Stimulated activated CD4-positive, alpha-beta T cell treated with anti-CD3 and anti-CD28 coated beads, Interleukin-1b, Interleukin-23, amount 100 ng/mL, for 24 hours (primary cell): ENCODE data around the gene KIFC1.
A peak's percentile ranks its signal among the peaks of the same experiment; 100 is the strongest.

Experiments
- DNase-seq, 4 experiments: peaks; one replicate each; pipeline ENCODE4 v3.0.0-alpha.2; 2020; ENCODE audit warnings: low read depth in 4 of 4, low spot score in 1 of 4

KIFC1 gene

DNA sequence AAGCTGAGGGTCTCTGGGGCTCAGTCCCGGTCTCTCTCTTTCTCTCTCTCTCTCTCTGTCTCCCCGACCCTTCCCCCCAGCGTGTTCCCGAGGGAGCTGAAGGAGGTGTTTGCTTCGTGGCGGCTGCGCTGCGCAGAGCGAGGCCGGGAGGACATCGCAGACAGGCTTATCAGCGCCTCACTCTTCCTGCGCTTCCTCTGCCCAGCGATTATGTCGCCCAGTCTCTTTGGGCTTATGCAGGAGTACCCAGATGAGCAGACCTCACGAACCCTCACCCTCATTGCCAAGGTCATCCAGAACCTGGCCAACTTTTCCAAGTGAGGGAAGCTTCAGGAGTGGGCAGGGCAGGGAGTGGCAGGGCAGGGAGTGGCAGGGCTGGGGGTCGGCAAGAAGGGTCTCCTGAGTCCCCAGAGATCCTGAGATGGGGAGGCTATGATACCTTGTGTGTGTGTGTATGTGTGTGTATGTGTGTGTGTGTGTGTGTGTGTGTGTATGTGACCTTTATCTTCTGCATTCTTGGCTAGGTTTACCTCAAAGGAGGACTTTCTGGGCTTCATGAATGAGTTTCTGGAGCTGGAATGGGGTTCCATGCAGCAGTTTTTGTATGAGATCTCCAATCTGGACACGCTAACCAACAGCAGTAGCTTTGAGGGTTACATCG lies 49.2 kb downstream of the KIFC1 start:
- DNase-seq: no peak

DNA sequence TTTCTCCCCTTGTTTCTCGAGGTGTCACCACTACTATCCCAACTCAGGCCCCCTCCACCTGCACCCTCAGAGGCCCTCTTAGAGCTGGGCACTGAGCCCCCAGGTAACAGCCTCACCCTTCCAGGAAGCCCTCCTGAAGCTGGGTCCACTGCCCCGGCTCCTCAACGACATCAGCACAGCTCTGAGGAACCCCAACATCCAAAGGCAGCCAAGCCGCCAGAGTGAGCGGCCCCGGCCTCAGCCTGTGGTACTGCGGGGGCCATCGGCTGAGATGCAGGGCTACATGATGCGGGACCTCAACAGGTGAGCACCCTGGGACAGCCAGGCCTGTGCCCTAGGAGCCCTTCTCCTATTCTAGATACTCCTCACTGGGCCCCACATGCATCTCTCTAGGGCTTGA lies 49.8 kb downstream of the KIFC1 start:
- no peak for DNase-seq

DNA sequence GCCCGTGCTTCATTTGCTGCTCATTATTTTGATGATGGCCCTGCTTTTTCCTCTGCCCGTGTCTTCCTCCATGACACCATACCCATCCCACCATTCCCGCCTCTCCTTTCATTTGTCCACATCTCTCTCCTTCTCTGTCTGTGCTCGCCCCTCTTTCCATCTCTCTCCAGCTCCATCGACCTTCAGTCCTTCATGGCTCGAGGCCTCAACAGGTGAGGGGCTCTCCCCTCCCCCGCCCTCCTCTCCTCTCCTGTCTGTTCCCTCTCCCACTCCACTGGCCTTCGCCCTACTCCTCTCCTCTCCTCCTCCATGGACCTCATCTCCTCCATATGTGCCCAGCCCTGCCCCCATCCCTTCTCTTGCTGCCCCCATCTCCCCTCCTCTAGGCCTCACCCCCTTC lies 50.7 kb downstream of the KIFC1 start:
- no peak for DNase-seq

DNA sequence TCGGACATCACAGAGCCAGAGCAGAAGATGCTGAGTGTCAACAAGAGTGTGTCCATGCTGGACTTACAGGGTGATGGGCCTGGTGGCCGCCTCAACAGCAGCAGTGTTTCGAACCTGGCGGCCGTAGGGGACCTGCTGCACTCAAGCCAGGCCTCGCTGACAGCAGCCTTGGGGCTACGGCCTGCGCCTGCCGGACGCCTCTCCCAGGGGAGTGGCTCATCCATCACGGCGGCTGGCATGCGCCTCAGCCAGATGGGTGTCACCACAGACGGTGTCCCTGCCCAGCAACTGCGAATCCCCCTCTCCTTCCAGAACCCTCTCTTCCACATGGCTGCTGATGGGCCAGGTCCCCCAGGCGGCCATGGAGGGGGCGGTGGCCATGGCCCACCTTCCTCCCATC lies 51.4 kb downstream of the KIFC1 start:
- DNase-seq: no peak

DNA sequence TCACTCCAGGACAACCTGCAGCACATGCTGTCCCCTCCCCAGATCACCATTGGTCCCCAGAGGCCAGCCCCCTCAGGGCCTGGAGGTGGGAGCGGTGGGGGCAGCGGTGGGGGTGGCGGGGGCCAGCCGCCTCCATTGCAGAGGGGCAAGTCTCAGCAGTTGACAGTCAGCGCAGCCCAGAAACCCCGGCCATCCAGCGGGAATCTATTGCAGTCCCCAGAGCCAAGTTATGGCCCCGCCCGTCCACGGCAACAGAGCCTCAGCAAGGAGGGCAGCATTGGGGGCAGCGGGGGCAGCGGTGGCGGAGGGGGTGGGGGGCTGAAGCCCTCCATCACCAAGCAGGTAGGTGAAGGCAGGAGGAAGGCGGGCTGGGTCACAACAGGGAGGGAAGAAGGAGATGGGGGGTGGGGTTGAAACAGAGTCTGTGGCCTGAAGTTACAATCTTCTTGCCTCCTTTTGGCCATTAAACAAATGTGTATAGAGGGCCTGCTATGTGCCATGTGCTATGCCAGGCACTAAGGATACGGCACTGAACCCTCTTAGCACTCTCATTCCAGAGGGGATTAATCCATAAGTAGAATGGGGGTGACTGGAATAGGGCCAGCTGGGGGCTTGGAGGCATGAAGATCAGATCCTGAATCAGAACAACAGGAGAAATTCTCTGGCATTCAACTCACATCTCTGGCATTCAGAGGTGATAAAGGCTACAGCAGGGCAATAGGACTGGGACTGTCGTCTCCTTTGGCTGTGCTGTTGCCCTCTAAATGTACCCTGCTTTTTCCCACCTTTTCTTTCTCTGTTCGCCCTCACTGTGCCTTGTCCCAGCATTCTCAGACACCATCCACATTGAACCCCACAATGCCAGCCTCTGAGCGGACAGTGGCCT lies 52.2 kb downstream of the KIFC1 start:
- no peak for DNase-seq

DNA sequence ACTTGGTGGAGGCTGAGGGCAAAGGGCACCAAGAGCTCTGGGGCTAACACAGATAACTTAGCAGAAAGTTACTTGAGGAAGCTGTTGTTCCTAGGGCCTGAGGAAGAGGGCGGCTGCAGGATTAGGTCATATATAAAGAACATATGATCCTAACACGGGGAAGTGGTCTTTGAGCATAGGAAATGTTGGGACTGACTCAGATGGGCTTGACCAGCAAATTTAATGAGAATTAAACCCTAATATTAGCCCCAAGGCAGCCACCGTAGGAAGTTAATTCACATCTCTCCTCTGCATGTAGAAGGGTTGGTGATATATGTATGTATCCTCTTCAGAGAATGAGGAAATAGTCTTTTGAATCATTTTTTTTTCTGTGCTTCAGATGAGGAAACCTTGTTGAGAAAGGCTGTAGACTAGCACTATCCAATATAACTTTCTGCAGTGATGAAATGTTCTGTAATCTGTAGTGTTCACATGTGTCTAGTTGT lies 53.5 kb downstream of the KIFC1 start:
- DNase-seq: no peak

DNA sequence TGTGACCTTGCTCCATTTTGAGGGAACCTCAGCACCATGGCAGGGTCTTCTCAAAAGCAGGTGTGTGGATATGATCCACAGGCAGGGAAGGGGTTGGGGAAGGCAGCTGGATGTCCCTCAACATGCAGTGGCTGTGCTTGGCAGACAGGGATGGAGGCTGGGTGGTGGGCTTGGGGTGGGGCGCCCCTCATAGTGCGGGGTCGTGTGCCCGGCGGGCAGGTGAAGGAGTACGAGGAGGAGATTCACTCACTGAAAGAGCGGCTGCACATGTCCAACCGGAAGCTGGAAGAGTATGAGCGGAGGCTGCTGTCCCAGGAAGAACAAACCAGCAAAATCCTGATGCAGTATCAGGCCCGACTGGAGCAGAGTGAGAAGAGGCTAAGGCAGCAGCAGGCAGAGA lies 54.7 kb downstream of the KIFC1 start:
- DNase-seq: no peak

DNA sequence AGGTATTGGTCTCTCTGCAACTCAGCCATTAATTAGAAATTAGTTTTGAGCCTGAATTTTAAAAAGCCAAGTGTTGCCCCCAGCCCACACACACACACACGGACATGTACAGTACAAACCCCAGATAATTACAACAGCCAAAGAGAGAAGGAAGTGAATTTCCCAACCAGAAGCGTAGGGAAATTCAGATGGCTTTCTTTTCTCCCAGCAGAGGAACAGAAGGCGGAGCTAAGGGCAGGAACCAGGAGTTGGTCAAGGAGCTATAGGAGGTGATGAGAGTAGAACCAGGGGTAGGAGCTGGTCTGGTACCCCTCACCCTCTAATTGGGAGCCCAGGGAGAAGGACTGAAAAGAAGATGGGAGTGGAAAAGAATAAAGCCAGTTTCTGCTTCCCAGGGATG lies 58.8 kb downstream of the KIFC1 start:
- DNase-seq: no peak

DNA sequence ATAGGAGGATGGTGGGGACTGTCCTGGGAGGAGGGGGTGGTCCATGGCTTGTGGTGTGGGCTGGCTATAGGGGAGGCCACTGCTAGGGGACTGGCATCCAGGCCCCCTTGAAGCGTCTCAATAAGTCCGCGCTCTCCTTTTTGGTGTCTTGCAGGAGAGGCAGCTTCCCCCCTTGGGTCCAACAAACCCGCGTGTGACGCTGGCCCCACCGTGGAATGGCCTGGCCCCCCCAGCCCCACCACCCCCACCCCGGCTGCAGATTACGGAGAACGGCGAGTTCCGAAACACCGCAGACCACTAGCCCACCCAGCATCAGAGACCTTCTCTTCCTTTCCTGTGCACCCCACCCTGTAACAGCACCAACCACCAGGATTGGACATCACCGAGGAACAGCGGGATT lies 60.0 kb downstream of the KIFC1 start:
- no peak for DNase-seq

DNA sequence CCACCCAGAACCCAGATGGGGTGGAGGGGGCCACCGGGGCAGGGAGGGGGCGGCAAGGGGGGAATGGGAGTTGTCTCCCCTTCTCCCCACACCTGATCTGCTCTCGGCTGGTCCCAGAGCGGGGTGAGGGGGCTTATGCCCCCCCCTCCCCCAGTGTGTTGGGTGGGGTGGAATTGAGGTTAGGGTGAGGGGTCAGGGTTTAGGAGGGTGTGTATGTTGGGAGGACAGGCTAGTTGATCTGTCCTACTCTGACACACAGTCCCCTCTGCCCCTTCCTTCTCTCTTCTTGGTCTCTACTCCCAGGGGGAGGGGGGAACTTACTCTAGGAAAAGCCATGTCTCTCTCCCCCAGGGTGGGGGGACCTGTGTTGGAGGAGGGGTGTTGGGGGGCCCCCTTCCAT lies 60.9 kb downstream of the KIFC1 start:
- no peak for DNase-seq

DNA sequence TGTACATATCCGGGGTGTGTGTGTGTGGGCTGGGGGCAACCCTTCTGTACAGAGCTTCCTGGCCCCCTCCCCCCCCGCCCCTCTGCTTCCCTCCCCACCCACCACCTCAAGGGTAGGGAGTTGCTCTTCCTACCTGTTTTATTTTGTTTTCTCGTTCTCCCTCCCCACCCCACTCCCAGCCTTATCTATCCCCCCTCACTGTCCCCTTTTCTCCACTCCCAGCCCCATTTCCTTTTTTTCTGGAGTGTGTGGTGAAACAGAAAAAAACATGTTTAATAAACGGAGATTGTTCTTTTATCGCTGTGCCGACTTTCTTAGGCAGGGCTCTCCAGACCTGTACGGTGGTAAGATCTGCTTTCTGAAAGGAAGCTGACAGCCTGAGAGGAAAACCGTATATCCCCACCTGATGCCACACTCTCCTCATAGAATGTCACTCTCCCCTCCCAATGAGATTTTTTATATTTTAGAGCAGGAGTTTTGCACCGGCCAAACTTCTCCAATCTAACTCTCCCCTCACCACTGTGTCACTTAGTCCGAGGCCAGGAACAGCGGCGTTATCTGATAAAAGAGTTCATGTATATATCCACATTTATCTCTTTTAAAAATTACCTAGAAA lies 61.9 kb downstream of the KIFC1 start:
- no peak for DNase-seq

DNA sequence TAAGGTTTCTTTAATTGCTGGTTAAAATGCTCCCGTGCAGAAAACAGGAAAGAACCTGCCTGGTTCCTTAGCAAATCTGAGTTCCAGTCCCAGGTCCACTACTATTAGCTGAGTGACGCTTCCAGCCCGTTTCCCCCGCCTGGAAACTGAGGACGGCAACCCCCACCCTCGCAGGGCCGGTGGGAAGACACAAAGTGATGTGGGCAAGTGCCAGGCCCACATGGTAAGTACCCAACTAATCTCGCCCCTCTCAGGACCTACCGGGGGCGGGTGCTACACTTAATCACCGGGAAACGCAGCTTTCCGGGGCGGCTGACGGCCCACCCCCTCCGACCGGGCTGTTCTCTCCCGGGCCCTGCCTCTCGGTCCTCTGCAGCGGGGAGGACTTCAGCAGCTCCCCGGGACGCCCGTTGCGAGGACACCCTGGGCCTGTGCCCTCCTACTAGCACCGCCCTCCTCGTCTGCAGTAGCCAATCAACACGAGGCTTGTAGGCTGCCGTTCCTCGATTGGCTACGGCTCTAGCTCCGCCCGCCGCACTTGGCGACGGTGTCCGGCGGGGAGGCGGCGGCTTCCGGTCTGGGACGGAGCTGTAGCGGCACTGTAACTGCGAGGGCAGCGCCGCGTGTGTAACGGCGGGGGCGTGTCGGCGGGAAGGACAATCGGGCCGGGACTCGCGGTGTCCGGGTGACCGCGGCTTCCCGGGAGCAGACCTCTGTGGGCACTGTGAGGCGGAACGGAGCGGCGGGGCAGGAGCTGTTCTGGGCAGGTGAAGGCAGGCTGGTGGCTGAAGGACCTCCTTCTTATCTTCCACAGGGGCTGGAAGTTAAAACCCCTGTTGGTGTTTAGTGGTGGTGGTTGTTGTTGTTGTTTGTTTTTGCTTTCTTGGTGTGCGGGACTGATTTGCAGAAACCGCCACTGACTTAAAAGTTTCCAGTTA lies 62.7 kb downstream of the KIFC1 start, which contains the start of gene ZBTB9:
Gene ZBTB9 (plus strand): TSS at position 568 of the 938 bp plus-strand sequence. CDS start 525 bp downstream, outside the sequence.
- peak; percentile 80 to 95 (median 85) for DNase-seq

DNA sequence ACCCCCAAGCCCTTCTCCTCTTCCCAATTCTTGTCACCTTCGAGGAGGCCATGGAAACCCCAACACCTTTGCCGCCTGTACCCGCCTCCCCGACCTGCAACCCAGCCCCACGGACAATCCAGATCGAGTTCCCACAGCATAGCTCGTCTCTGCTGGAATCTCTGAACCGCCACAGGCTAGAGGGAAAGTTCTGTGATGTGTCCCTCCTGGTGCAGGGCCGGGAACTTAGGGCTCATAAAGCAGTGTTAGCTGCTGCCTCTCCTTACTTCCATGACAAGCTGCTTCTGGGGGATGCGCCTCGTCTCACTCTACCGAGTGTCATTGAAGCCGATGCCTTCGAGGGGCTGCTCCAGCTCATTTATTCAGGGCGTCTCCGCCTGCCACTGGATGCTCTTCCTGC lies 63.4 kb downstream of the KIFC1 start:
- no peak for DNase-seq

DNA sequence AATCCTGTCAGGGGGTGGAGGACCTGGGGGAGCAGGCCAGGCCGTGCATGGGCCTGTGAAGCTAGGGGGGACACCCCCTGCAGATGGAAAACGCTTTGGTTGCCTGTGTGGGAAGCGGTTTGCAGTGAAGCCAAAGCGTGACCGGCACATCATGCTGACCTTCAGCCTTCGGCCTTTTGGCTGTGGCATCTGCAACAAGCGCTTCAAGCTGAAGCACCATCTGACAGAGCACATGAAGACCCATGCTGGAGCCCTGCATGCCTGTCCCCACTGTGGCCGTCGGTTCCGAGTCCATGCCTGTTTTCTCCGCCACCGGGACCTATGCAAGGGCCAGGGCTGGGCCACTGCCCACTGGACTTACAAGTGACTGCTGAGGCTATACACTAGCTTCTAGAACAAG lies 64.5 kb downstream of the KIFC1 start:
- DNase-seq: no peak

DNA sequence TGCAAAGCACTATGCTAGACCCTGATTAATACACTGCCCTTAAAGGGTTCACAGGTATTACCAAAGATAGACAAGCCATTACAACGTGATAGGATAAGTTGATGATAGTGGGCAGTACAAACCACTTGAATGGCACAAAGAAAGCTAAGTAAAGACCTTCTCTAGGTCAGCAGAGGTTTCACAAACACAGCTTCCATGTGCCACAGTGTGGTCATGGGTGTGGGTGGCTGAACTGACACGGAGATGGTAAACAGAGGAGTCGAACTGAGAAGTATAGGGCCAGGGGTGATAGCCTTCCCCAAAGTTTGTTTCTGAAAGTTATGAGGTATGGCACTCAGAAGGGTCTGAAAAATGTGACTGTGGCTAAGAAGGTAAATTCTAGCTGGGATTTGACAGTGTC lies 67.1 kb downstream of the KIFC1 start:
- no peak for DNase-seq

DNA sequence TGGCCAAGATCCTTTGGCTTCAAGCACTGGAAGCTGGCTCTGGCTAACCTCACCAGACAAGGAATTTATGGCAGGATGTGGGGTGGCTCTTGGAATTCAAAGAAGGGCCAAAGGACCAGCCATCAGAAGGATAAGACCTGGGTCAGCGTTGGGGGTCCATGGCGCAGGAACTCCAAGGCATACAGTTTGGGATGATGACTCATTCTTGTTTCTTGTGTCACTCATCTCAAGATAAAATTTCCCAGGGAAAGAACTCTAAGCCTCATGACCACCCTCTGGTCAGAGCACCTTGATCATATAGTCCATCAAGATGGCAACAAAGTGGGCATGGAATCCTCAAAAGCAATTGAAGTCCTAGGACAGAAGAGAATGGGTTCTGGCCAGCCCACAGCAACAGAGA lies 67.6 kb downstream of the KIFC1 start:
- no peak for DNase-seq
